Measurements from ENCODE around the gene ZNF888. TPM values are rescaled to one million over a fixed set of nuclear protein-coding genes. Genes with fewer than 3 reads are reported as not detected.

Gene ZNF888
- total and polyA plus RNA-seq, 9 of the 15 experiments (the other 6 are each of a cell fraction or from before 2014, with no cell fraction given) = 1.6 to 13.3 (median 9.9) TPM

- Histone ChIP-seq H3K27me3 (ENCODE audit: control insufficient read depth in 2 of 2, insufficient read depth in 2 of 2, low read length in 2 of 2) (no peaks in the 10 kb centered on the region), H3K9me1 (ENCODE audit: control insufficient read depth, insufficient read depth, low read length) (no peaks in the 10 kb centered on the region), H4K20me1 (replicated peaks; ENCODE audit: control insufficient read depth, insufficient read depth, low read length) (no peaks in the 10 kb centered on the region), H3K4me3 (peak overlapping the region; percentile 95), H3K9me3 (replicated peaks; ENCODE audit: control insufficient read depth, insufficient read depth, low read depth, low read length) (peaks cover 3% of the 10 kb centered on the region; the same call in 1 of the 2 replicates), H3K36me3 (ENCODE audit: control insufficient read depth, insufficient read depth, low read length) (peaks cover 8% of the 10 kb centered on the region; the same call in 1 of the 3 replicates), H3K79me2 (ENCODE audit: control insufficient read depth, insufficient read depth, low read length) (peaks cover 49% of the 10 kb centered on the region), H3K9ac (ENCODE audit: insufficient read depth in 1 of 2, low read depth in 2 of 2, low read length in 2 of 2) (peak overlapping the region; percentile 91 to 96), H2AFZ (ENCODE audit: low read depth, low read length) (peak overlapping the region; percentile 92), H3K4me2 (ENCODE audit: insufficient read depth, low read length) (peak overlapping the region; percentile 87), H3K4me1 (replicated peaks in 1 of 2; ENCODE audit: control insufficient read depth in 2 of 2, insufficient read depth in 2 of 2, low read length in 2 of 2) (peaks cover 14 to 31% of the 10 kb centered on the region in 2 experiments), H3K27ac (ENCODE audit: extremely low read depth, low read depth, low read length) (peak overlapping the region; percentile 97)
- peak; percentile 80 for FAIRE-seq
- ChIA-PET POLR2A (interaction anchor here (0.7 kb wide), 1 partner anchor 19 kb away, joined by 3 read pairs; no protein-coding TSS in a partner anchor), CTCF (ENCODE audit: low intra/inter-chr PET ratio) (no interaction called here)
- no TSS peak for BruUV-seq (replicated peaks)
- peak; percentile 99 for ATAC-seq
- 2% methylated on average over 31 of the region's 43 CpGs for WGBS (ENCODE audit: insufficient coverage, low coverage, missing lambda C conversion rate)
- intact Hi-C loops (cut with micrococcal nuclease) = no loop called here
- peak; percentile 78 to 95 (median 84) for DNase-seq (ENCODE audit: extremely low read depth in 1 of 4, low spot score in 3 of 4)
- in situ Hi-C loops (cut with MboI) = no loop called here
- TF ChIP-seq GATAD2A (IDR thresholded peaks at IDR 0.05) = no peak
- TF ChIP-seq PURB (CRISPR knock-in tag; IDR thresholded peaks at IDR 0.05; ENCODE audit: low read depth) = no peak
- TF ChIP-seq TEAD1 (CRISPR knock-in tag; IDR thresholded peaks at IDR 0.05) = no peak; a peak in 1 of 4 replicates
- TF ChIP-seq NR1H2 (CRISPR knock-in tag; IDR thresholded peaks at IDR 0.05) = no peak
- peak; percentile 83; the same call in 1 of the 2 replicates for TF ChIP-seq PHF8 (IDR thresholded peaks at IDR 0.05; ENCODE audit: borderline replicate concordance, low read length)
- TF ChIP-seq ZNF217 (CRISPR knock-in tag; IDR thresholded peaks at IDR 0.05) = no peak
- no peak for TF ChIP-seq WHSC1 (IDR thresholded peaks at IDR 0.05; ENCODE audit: low read length)
- peak in 1 of 3 experiments; percentile 23 for TF ChIP-seq YY1 (IDR thresholded peaks at IDR 0.05; ENCODE audit: borderline replicate concordance in 1 of 3, control insufficient read depth in 1 of 3, extremely low read depth in 1 of 3, insufficient read depth in 3 of 3, insufficient read length in 1 of 3, insufficient replicate concordance in 2 of 3, low read depth in 1 of 3, low read length in 2 of 3)
- no peak for TF ChIP-seq XRCC5 (IDR thresholded peaks at IDR 0.05; ENCODE audit: low read depth, low read length)
- no peak for TF ChIP-seq CTCF (IDR thresholded peaks at IDR 0.05 in 2 of 3, conservative IDR thresholded peaks at IDR 0.05 in 1 of 3; ENCODE audit: insufficient read depth in 2 of 3, low read depth in 1 of 3, low read length in 3 of 3)
- no peak for TF ChIP-seq SRSF9 (IDR thresholded peaks at IDR 0.05; ENCODE audit: borderline replicate concordance, low read depth, low read length)
- TF ChIP-seq RBM14 (IDR thresholded peaks at IDR 0.05; ENCODE audit: borderline replicate concordance, insufficient read depth, low read depth, low read length) = no peak
- TF ChIP-seq U2AF1 (optimal IDR thresholded peaks at IDR 0.05; ENCODE audit: low read depth, low read length) = no peak
- TF ChIP-seq DPF2 (IDR thresholded peaks at IDR 0.05) = 0 out of 2 replicates have a peak, but pooled peaks have one; percentile 18
- no peak for TF ChIP-seq RBM15 (IDR thresholded peaks at IDR 0.05; ENCODE audit: insufficient read depth, low read length)
- TF ChIP-seq EZH2 (IDR thresholded peaks at IDR 0.05; ENCODE audit: borderline replicate concordance, low read depth, low read length) = no peak
- TF ChIP-seq TEAD4 (IDR thresholded peaks at IDR 0.05; ENCODE audit: low read length) = peak; percentile 63
- no peak for TF ChIP-seq TEAD4 (CRISPR knock-in tag; IDR thresholded peaks at IDR 0.05; ENCODE audit: borderline replicate concordance)
- no peak for TF ChIP-seq MITF (IDR thresholded peaks at IDR 0.05)
Measured at GRCh38 chr19:52942386-52943133, 19.3 kb upstream of the ZNF888 start.
